ENCODE data around the gene PNPLA6. TPM values are rescaled to one million over a fixed set of nuclear protein-coding genes. Genes with fewer than 3 reads are reported as not detected.

The PNPLA6 gene
- total and polyA plus RNA-seq, 2 experiments from 2014 or later, result 43.0 to 50.5 TPM

DNA sequence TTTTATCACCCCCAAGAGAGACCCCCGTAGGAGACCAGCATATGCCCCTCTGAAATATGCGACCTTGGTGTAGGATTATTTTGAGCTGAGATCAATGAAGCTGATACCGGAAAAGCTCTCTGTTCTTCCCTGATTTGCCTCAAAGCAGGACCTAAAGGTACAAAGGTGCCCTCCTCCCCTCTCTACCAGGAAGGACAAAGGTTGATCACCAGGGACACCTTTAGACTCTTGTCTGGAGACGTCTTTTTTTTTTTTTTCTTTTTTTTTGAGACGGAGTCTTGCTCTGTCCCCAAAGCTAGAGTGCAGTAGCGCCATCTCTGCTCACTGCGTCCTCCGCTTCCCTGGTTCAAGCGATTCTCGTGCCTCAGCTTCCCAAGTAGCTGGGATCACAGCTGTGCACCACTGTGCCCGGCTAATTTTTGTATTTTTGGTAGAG is 45.9 kb upstream of the PNPLA6 start:
- no peaks in the 10 kb centered on the region for H3K9me2 ChIP-seq (replicated peaks; ENCODE audit: insufficient read depth)
- H2AFZ ChIP-seq, result peak overlapping the region; percentile 66
- H3K4me3 ChIP-seq, result no peak overlapping the region
- 69% methylated on average over 11 of the region's 11 CpGs for WGBS (ENCODE audit: low lambda C conversion rate, missing lambda C conversion rate)
- H3K9me3 ChIP-seq (ENCODE audit: low read depth), result no peaks in the 10 kb centered on the region
- H3K4me1 ChIP-seq (ENCODE audit: insufficient read depth), result peaks cover 8% of the 10 kb centered on the region
- peak overlapping the region; percentile 90 for H3K27ac ChIP-seq
- H4K20me1 ChIP-seq (ENCODE audit: insufficient read depth, poor library complexity, severe bottlenecking), result no peaks in the 10 kb centered on the region
- H3K79me2 ChIP-seq, result no peaks in the 10 kb centered on the region
- no peaks in the 10 kb centered on the region for H3K27me3 ChIP-seq
- TF ChIP-seq EZH2phosphoT487 (IDR thresholded peaks at IDR 0.05; ENCODE audit: low read depth, severe bottlenecking, unreplicated experiment) (no peak), EZH2 (IDR thresholded peaks at IDR 0.05; ENCODE audit: borderline replicate concordance) (no peak)
- TF ChIP-seq, protein P1, sequence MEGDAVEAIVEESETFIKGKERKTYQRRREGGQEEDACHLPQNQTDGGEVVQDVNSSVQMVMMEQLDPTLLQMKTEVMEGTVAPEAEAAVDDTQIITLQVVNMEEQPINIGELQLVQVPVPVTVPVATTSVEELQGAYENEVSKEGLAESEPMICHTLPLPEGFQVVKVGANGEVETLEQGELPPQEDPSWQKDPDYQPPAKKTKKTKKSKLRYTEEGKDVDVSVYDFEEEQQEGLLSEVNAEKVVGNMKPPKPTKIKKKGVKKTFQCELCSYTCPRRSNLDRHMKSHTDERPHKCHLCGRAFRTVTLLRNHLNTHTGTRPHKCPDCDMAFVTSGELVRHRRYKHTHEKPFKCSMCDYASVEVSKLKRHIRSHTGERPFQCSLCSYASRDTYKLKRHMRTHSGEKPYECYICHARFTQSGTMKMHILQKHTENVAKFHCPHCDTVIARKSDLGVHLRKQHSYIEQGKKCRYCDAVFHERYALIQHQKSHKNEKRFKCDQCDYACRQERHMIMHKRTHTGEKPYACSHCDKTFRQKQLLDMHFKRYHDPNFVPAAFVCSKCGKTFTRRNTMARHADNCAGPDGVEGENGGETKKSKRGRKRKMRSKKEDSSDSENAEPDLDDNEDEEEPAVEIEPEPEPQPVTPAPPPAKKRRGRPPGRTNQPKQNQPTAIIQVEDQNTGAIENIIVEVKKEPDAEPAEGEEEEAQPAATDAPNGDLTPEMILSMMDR (IDR thresholded peaks at IDR 0.05; ENCODE audit: poor library complexity), result no peak
- peak; percentile 60 for DNase-seq (ENCODE audit: low spot score)
- no peaks in the 10 kb centered on the region for H3K36me3 ChIP-seq (replicated peaks; ENCODE audit: insufficient read depth, low read depth)
- H3K4me2 ChIP-seq, result peak overlapping the region; percentile 79

DNA sequence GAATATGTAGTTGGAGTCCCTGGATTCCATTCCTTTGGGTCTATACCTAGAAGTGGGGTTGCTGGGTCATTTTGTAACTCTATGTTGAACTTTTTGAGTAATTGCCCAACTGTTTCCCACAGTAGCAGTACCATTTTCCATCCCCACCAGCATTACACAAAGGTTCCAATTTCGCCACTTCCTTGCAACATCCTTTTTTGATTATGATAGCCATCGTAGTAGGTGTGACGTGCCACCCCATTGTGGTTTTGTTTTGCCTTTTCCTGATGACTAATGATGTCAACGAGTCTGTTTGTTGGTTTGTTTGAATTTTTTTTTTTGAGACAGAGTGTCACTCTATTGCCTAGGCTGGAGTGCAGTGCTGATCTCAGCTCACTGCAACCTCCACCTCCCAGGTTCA is 43.4 kb upstream of the PNPLA6 start:
- Histone ChIP-seq H3K27me3 (no peaks in the 10 kb centered on the region), H3K27ac (no peak overlapping the region), H4K20me1 (ENCODE audit: insufficient read depth, poor library complexity, severe bottlenecking) (no peaks in the 10 kb centered on the region), H3K9me2 (replicated peaks; ENCODE audit: insufficient read depth) (no peaks in the 10 kb centered on the region), H3K79me2 (no peaks in the 10 kb centered on the region), H3K4me1 (ENCODE audit: insufficient read depth) (peaks cover 8% of the 10 kb centered on the region), H3K9me3 (ENCODE audit: low read depth) (no peaks in the 10 kb centered on the region), H3K36me3 (replicated peaks; ENCODE audit: insufficient read depth, low read depth) (no peaks in the 10 kb centered on the region), H3K4me3 (no peak overlapping the region), H3K4me2 (no peak overlapping the region), H2AFZ (no peak overlapping the region)
- no peak for DNase-seq (ENCODE audit: low spot score)
- WGBS (ENCODE audit: low lambda C conversion rate, missing lambda C conversion rate), result 84% methylated on average over 4 of the region's 4 CpGs
- TF ChIP-seq EZH2 (IDR thresholded peaks at IDR 0.05; ENCODE audit: borderline replicate concordance) (no peak), EZH2phosphoT487 (IDR thresholded peaks at IDR 0.05; ENCODE audit: low read depth, severe bottlenecking, unreplicated experiment) (no peak)
- TF ChIP-seq, protein P1 (IDR thresholded peaks at IDR 0.05; ENCODE audit: poor library complexity), result no peak

DNA sequence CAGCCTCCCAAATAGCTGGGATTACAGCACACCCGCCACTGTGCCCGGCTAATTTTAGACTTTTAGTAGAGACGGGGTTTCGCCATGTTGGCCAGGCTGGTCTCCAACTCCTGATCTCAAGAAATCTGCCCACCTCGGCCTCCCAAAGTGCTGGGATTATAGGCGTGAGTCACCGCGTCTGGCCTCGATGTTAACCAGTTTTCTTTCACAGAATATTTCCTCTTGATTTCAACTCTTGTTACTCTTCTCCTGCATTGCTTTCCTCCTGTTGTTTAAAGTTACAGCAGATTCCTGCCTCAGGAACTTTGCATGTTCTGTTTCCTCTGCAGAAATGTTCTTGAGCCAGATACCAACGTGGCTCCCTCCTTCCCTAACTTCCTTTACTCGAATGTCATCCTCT is 43.0 kb upstream of the PNPLA6 start:
- no peak for TF ChIP-seq EZH2 (IDR thresholded peaks at IDR 0.05; ENCODE audit: borderline replicate concordance)
- TF ChIP-seq EZH2phosphoT487 (IDR thresholded peaks at IDR 0.05; ENCODE audit: low read depth, severe bottlenecking, unreplicated experiment), result no peak
- TF ChIP-seq, protein P1 (IDR thresholded peaks at IDR 0.05; ENCODE audit: poor library complexity), result no peak
- no peaks in the 10 kb centered on the region for H3K79me2 ChIP-seq
- H3K36me3 ChIP-seq (replicated peaks; ENCODE audit: insufficient read depth, low read depth), result no peaks in the 10 kb centered on the region
- no peak overlapping the region for H3K4me3 ChIP-seq
- no peaks in the 10 kb centered on the region for H4K20me1 ChIP-seq (ENCODE audit: insufficient read depth, poor library complexity, severe bottlenecking)
- H3K9me3 ChIP-seq (ENCODE audit: low read depth), result no peaks in the 10 kb centered on the region
- H3K27ac ChIP-seq, result no peak overlapping the region
- WGBS (ENCODE audit: low lambda C conversion rate, missing lambda C conversion rate), result 82% methylated on average over 11 of the region's 11 CpGs
- H3K9me2 ChIP-seq (replicated peaks; ENCODE audit: insufficient read depth), result no peaks in the 10 kb centered on the region
- H2AFZ ChIP-seq, result no peak overlapping the region
- peaks cover 8% of the 10 kb centered on the region for H3K4me1 ChIP-seq (ENCODE audit: insufficient read depth)
- no peak overlapping the region for H3K4me2 ChIP-seq
- H3K27me3 ChIP-seq, result no peaks in the 10 kb centered on the region
- DNase-seq (ENCODE audit: low spot score), result no peak

Data from hepatocyte (in vitro differentiated cells).